IPS DF 4.7 (cell line): ENCODE results near the gene INSC.

ENCODE experiments used
- DNase-seq: peaks from one replicate; pipeline ENCODE4 v3.0.0-alpha.2; 2013; ENCODE audit warnings: low spot score; ENCODE audit errors: extremely low read depth

Gene INSC

DNA sequence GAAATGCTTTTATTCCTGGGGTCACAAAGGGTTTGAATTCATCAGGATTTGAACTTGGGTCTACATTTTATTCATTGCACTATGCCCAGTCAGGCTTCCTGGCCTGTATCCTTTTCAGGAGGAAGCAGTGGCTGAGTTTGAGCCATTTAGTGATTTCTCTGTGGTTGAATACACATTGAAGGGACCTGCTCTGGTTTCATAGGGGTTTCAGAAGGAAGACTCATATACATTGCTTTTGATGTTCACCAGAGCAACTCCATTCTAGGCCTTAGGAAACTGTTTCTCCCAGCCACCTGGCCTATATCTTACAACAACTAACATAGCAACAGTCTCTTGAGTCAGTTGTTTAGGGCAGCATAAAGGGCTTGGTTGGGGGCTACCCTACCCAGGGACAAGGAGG, 165.7 kb downstream of the INSC start:
- DNase-seq = no peak

DNA sequence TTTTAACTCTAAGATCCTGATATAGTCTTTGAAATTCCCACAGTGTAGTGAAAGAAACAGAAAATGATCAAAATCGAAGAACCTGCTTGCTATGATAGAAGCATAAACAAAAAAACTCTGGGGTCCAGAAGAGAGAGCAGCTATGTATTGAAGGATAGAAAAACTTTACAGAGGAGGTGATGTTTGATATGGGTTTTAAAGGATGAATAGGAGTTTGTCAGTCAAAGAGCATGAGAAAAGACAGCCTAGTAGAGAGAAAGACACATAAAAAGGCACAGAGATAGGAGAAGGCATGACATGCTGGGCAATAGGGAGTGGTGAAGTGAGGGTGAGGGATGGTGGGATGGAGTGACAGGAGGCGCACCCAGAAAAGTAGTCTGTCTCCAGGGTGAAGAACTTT, 168.0 kb downstream of the INSC start:
- no peak for DNase-seq

DNA sequence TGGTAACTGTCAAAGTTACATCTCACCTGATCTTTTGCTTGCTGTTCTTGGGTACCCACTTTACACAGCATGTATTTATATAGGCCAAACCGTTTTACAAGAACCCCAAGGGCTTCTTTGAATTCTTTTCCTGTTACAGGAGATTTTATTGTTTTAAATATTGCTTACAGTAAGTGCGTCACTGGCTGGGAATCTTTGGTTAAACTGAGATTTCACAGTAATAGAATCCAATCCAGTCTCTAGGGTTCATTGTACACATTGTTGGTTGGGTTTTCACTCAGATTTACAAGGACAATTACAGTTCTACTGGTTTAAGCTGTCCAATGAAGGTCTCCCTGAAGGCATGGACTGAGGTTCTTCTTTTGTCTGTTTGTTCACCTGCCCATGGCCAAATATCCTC, 171.7 kb downstream of the INSC start:
- no peak for DNase-seq

DNA sequence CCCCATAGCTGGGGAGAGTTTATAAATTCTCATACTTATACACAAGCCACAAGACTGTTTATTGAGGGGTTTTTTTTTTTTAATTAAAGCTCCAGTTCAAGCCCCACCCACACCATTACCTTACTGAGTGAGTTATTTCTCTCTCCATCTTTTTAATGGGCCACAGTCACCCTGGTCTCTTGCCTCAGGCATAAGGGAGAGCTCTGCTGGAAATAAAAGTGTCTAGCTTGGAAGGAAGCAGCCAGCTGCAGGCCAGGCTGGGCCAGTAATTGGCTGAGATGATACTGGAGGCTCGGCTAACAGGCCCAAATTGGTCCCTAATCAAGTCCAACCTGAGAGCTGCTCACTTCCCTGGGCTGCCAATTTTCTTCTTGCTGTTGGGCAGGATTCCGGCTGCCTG, 174.1 kb downstream of the INSC start:
- no peak for DNase-seq

DNA sequence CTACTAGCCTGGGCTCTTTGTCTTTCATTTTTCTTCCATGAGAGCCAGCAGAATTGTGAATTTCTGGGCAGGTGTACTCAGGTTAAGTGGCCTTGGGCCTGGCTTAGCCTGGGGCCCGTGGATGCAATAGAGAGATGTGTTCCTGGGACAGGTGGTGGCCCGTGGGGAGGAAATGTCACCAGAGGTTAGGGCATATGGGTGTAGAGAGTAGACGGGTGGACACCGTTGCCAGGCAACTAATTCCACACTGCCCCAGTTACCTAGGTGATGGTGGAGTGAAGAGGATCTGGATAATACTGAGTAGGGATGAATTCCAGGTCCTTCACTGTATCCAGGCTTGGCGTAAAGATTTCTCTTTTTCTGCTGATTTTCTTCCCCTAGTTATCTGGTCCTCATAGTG, 175.0 kb downstream of the INSC start:
- DNase-seq = no peak

DNA sequence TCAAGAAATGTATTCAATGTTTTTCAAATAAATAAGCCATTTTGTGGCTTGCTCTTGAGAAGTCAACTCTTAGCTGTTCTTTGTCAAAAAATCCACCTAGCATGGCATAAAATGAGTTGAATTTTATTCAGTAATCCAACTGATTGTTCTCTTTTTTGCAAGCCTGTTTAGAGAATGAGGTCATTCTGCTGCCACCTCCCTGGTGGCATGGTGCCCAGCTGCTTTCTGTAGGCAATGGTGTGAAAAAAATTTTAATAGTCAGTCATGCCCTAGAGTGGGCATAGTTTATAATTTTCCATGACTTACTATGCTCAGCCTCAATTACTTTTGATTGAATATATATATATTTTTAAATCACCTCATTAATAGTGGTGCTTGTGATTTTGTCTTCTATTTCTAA, 177.2 kb downstream of the INSC start:
- DNase-seq = no peak

DNA sequence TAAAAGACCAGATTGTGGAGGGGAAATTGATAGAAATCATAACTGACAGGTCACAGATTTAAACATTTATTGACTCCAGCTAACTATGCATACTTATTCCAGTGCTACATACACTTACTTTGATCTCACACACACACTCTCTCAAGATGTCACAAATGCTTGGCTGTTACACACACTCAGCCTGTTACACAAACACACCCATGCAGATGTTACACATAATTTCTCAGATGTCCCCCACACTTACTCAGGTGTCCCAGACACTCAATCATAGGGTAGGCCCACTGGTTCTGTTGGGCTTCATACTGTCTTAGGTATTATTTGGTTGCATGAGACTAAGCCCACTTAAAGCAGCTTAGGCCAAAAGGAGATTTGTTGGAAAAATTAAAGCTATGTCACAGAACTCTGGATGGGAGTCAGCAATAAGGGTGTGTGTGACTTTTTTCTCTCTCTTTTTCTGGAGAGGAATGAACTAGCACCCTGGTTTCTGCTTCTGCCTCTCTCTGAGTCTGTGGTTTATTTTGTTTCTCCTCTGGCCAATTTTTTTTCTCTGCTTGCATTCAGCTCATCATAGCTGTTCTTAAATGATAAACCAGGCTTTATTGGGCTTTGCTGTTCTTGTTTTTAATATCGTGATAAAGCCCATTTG, 179.4 kb downstream of the INSC start:
- DNase-seq = no peak

DNA sequence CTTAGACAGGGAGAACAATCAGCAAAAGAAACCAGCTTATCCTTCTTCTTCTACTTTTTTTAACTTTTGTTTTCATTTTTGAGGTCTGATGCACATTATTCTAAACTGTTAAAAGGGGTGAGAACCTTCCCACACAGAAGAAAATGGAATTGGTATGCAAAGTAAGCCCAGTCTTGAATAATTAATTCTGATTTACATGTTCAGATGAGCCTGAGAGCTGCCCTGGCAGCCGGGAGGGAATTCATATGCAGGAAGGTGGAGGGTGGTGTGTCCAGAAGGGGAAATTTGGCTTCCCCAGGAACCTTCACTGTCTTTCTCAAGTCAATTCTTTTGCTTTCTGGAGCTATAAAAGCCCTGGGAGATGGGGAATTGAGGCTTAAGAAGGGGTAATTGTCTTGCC, 181.0 kb downstream of the INSC start:
- no peak for DNase-seq
